Measurements from ENCODE around the gene CMTM6.

DNA sequence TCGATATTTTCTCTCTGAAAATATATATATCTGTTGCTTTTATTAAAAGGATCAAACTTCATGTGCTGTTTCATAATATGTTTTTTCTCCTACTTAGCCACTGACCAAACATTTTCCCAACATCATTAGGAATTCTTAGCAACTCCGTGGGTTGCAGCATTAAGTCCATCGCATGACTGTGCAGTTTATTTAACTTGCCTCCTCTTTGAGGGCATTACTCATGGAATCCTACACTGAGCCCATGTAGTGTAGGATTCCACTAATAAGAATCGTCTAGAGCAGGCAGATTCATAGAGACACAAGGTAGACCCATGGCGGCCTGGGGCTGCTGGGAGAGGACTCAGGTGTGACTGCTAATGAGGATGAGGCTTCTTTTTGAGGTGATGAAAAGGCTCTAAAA is 49.3 kb downstream of the CMTM6 start:
- no peak for TF ChIP-seq POLR2A (IDR thresholded peaks at IDR 0.05; ENCODE audit: low read depth)
- TF ChIP-seq CTCF (IDR thresholded peaks at IDR 0.05) = no peak

Measured in esophagus muscularis mucosa (tissue), 3 donors.